ENCODE data around the gene TMOD1. TPM values are rescaled to one million over a fixed set of nuclear protein-coding genes. Genes with fewer than 3 reads are reported as not detected.
"Not testable (repeated sequence)": the region's sequence is repeated elsewhere in the genome, so short reads cannot be mapped to it uniquely, and the experiment has no call there.

Gene TMOD1
- 1.7 and 2.1 TPM in 2 replicates for total RNA-seq

- DNase-seq (ENCODE audit: low read depth in 2 of 2) = peak in 1 of 2 donors; percentile 80
Observed at GRCh38 chr9:97501177-97501971, at the start of gene TMOD1. Gene TMOD1 (plus strand): TSS chr9:97501666. CDS start chr9:97524189, 22,523 bp downstream.

- DNase-seq (ENCODE audit: low read depth in 2 of 2) = not testable (repeated sequence)
Observed at GRCh38 chr9:97453573-97453972, 47.9 kb upstream of the TMOD1 start.

- DNase-seq (ENCODE audit: low read depth in 2 of 2) = not testable (repeated sequence)
Observed at GRCh38 chr9:97456841-97457240, 44.6 kb upstream of the TMOD1 start.

- no peak for DNase-seq (ENCODE audit: low read depth in 2 of 2)
Observed at GRCh38 chr9:97459326-97459725, 42.1 kb upstream of the TMOD1 start.

- no peak for DNase-seq (ENCODE audit: low read depth in 2 of 2)
Observed at GRCh38 chr9:97462159-97462558, 39.3 kb upstream of the TMOD1 start.

GRCh38 chr9:97462914-97463313, 38.6 kb upstream of the TMOD1 start:
- DNase-seq (ENCODE audit: low read depth in 2 of 2) = no peak

- peak; percentile 76 to 82 for DNase-seq (ENCODE audit: low read depth in 2 of 2)
Observed at GRCh38 chr9:97468658-97469448, 32.6 kb upstream of the TMOD1 start.

GRCh38 chr9:97470076-97470475, 31.4 kb upstream of the TMOD1 start:
- peak in 1 of 2 donors; percentile 31 for DNase-seq (ENCODE audit: low read depth in 2 of 2)

GRCh38 chr9:97473717-97474116, 27.7 kb upstream of the TMOD1 start:
- no peak for DNase-seq (ENCODE audit: low read depth in 2 of 2)

GRCh38 chr9:97474372-97474925, 27.0 kb upstream of the TMOD1 start:
- DNase-seq (ENCODE audit: low read depth in 2 of 2) = no peak

- no peak for DNase-seq (ENCODE audit: low read depth in 2 of 2)
Observed at GRCh38 chr9:97475059-97475458, 26.4 kb upstream of the TMOD1 start.

GRCh38 chr9:97478301-97478981, 23.0 kb upstream of the TMOD1 start:
- DNase-seq (ENCODE audit: low read depth in 2 of 2) = no peak

- no peak for DNase-seq (ENCODE audit: low read depth in 2 of 2)
Observed at GRCh38 chr9:97479496-97480159, 21.8 kb upstream of the TMOD1 start.

GRCh38 chr9:97480174-97480573, 21.3 kb upstream of the TMOD1 start:
- peak in 1 of 2 donors; percentile 23 for DNase-seq (ENCODE audit: low read depth in 2 of 2)

GRCh38 chr9:97480749-97481148, 20.7 kb upstream of the TMOD1 start:
- no peak for DNase-seq (ENCODE audit: low read depth in 2 of 2)

- DNase-seq (ENCODE audit: low read depth in 2 of 2) = peak in 1 of 2 donors; percentile 41
Observed at GRCh38 chr9:97484134-97484533, 17.3 kb upstream of the TMOD1 start.

- peak in 1 of 2 donors; percentile 25 for DNase-seq (ENCODE audit: low read depth in 2 of 2)
Observed at GRCh38 chr9:97487107-97487506, 14.4 kb upstream of the TMOD1 start.

GRCh38 chr9:97487861-97488260, 13.6 kb upstream of the TMOD1 start:
- no peak for DNase-seq (ENCODE audit: low read depth in 2 of 2)

GRCh38 chr9:97491216-97491999, 10.1 kb upstream of the TMOD1 start:
- DNase-seq (ENCODE audit: low read depth in 2 of 2) = no peak

Data from dermis microvascular lymphatic vessel endothelial cell (primary cell).